GM21786 (cell line): ENCODE results near the gene TXNRD1.
"Not testable (repeated sequence)": the region's sequence is repeated elsewhere in the genome, so short reads cannot be mapped to it uniquely, and the experiment has no call there.

ENCODE experiments used
- ATAC-seq: cut with Tn5 transposase; IDR thresholded peaks from one replicate; pipeline ENCODE4 v1.9.1; 2021; ENCODE audit not compliant: unreplicated experiment

Gene TXNRD1

GRCh38 chr12:104232609-104233280 is 17.2 kb downstream of the TXNRD1 start:
- no peak for ATAC-seq

GRCh38 chr12:104234926-104235499 is 19.4 kb downstream of the TXNRD1 start:
- no peak for ATAC-seq

GRCh38 chr12:104237930-104238329 is 22.4 kb downstream of the TXNRD1 start:
- no peak for ATAC-seq

- ATAC-seq = no peak
These were observed 27.1 kb downstream of the TXNRD1 start for GRCh38 chr12:104242546-104243206.

- ATAC-seq = no peak
These were observed 28.0 kb downstream of the TXNRD1 start for GRCh38 chr12:104243551-104243950.

- ATAC-seq = no peak
These were observed 28.4 kb downstream of the TXNRD1 start for GRCh38 chr12:104243971-104244370.

- no peak for ATAC-seq
These were observed 32.1 kb downstream of the TXNRD1 start for GRCh38 chr12:104247698-104248097.

GRCh38 chr12:104248444-104248843 is 32.9 kb downstream of the TXNRD1 start:
- ATAC-seq = no peak

- ATAC-seq = no peak
These were observed 33.4 kb downstream of the TXNRD1 start for GRCh38 chr12:104249017-104249416.

GRCh38 chr12:104249898-104250297 is 34.3 kb downstream of the TXNRD1 start:
- ATAC-seq = no peak

- no peak for ATAC-seq
These were observed 35.0 kb downstream of the TXNRD1 start for GRCh38 chr12:104250366-104251125.

GRCh38 chr12:104257913-104258472 is 42.4 kb downstream of the TXNRD1 start:
- no peak for ATAC-seq

- no peak for ATAC-seq
These were observed 43.0 kb downstream of the TXNRD1 start for GRCh38 chr12:104258476-104259067.

- ATAC-seq = no peak
These were observed 47.4 kb downstream of the TXNRD1 start for GRCh38 chr12:104263026-104263425.

- no peak for ATAC-seq
These were observed 48.2 kb downstream of the TXNRD1 start for GRCh38 chr12:104263580-104264358.

- not testable (repeated sequence) for ATAC-seq
These were observed 49.9 kb downstream of the TXNRD1 start for GRCh38 chr12:104265436-104265835.

- ATAC-seq = no peak
These were observed 57.4 kb downstream of the TXNRD1 start for GRCh38 chr12:104272938-104273337.

- no peak for ATAC-seq
These were observed 57.9 kb downstream of the TXNRD1 start for GRCh38 chr12:104273503-104273902.

GRCh38 chr12:104274811-104275210 is 59.2 kb downstream of the TXNRD1 start:
- ATAC-seq = no peak

- ATAC-seq = no peak
These were observed 60.1 kb downstream of the TXNRD1 start for GRCh38 chr12:104275689-104276088.
